Calu3 (cell line): ENCODE results near the gene TRIM49. TPM values are rescaled to one million over a fixed set of nuclear protein-coding genes. Genes with fewer than 3 reads are reported as not detected.
"Not testable (repeated sequence)": the region's sequence is repeated elsewhere in the genome, so short reads cannot be mapped to it uniquely, and the experiment has no call there.

Experiments used
- Bru-seq: library from RNA; stranded (reverse); fragments of 400-500 nt; gene quantifications from one replicate; lab custom pipeline; 2021; lab: Mats Ljungman, UMichigan
- BruChase-seq, 2 experiments: library from RNA; stranded (reverse); fragments of 400-500 nt; gene quantifications; one replicate each; lab custom pipeline; 2021; lab: Mats Ljungman, UMichigan
- BruUV-seq: library from RNA; stranded (reverse); fragments of 400-500 nt; replicated peaks from 2 replicates; lab custom pipeline; 2021; lab: Mats Ljungman, UMichigan
- CTCF ChIA-PET: fragments of 300-600 bp; sonication (Branson Sonifier 250); formaldehyde crosslinking; loops from one replicate; lab custom pipeline; 2022; ENCODE audit warnings: antibody characterized with exemption; lab: Charles Lee
- DNase-seq: peaks from one replicate; pipeline ENCODE4 v3.0.0; 2022
- H3K27ac Mint-ChIP-seq: one replicate; pipeline ENCODE4 v1.8.0; 2022; ENCODE audit warnings: mixed read lengths; ENCODE audit not compliant: unreplicated experiment
- H3K27me3 Mint-ChIP-seq: one replicate; pipeline ENCODE4 v1.8.0; 2022; ENCODE audit warnings: mixed read lengths; ENCODE audit not compliant: unreplicated experiment
- H3K36me3 Mint-ChIP-seq: one replicate; pipeline ENCODE4 v1.8.0; 2022; ENCODE audit warnings: mild to moderate bottlenecking, moderate library complexity, mixed read lengths; ENCODE audit not compliant: insufficient read depth, unreplicated experiment
- H3K4me1 Mint-ChIP-seq: one replicate; pipeline ENCODE4 v1.8.0; 2022; ENCODE audit warnings: mild to moderate bottlenecking, low read depth, mixed read lengths; ENCODE audit not compliant: unreplicated experiment
- H3K4me3 Mint-ChIP-seq: one replicate; pipeline ENCODE4 v1.8.0; 2022; ENCODE audit warnings: mild to moderate bottlenecking, low read depth, moderate library complexity, mixed read lengths; ENCODE audit not compliant: unreplicated experiment
- H3K9me3 Mint-ChIP-seq: one replicate; pipeline ENCODE4 v1.8.0; 2022; ENCODE audit warnings: low read depth, mixed read lengths; ENCODE audit not compliant: unreplicated experiment
- intact Hi-C: fragments of 100-400 bp; cut with micrococcal nuclease; formaldehyde crosslinking; loops from one replicate; pipeline ENCODE4 v1.10.0; 2022; ENCODE audit not compliant: unreplicated experiment
- long read RNA-seq: library from polyadenylated mRNA; stranded (forward); transcript quantifications from one replicate; pipeline ENCODE4 v2.0.0, GENCODE V29; 2022
- total RNA-seq: library from RNA; stranded (reverse); gene quantifications from 2 replicates; pipeline ENCODE4 v1.2.3, GENCODE V29; 2022

Gene TRIM49, protein sequence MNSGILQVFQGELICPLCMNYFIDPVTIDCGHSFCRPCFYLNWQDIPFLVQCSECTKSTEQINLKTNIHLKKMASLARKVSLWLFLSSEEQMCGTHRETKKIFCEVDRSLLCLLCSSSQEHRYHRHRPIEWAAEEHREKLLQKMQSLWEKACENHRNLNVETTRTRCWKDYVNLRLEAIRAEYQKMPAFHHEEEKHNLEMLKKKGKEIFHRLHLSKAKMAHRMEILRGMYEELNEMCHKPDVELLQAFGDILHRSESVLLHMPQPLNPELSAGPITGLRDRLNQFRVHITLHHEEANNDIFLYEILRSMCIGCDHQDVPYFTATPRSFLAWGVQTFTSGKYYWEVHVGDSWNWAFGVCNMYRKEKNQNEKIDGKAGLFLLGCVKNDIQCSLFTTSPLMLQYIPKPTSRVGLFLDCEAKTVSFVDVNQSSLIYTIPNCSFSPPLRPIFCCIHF
- total RNA-seq = not detected in 2 replicates
- not detected for Bru-seq, nascent RNA
- BruChase-seq, experiment 1, labeled RNA remaining after a 6-hour chase = not detected
- BruChase-seq, experiment 2, labeled RNA remaining after a 2-hour chase = not detected
- long read RNA-seq = 0 reads

DNA sequence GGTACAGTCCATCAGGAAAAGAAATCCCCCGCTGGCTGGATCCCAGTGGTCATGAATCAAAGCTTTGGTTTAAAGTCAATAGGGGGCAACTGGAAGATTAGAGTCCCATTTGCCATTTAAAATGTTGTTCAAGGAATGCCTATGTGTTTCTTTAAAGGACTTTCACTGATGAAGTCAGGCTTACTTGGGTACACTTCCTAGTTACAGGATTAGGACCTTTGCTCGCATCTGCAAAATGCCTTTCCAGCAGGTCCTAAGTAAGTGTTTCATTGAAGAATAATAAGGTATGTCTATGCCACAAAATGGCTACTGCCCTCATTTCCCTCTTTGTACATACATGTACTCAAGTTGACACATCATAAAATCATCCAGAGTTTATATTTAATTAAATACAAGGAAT lies at the start of gene TRIM49:
Gene TRIM49 (minus strand): TSS at position 101 of the 400 bp plus-strand sequence. CDS start 4,106 bp downstream, outside the sequence.
- CTCF ChIA-PET, intact Hi-C loops, H3K9me3 Mint-ChIP-seq, BruUV-seq, H3K4me3 Mint-ChIP-seq, DNase-seq, H3K27me3 Mint-ChIP-seq, H3K4me1 Mint-ChIP-seq, H3K36me3 Mint-ChIP-seq, H3K27ac Mint-ChIP-seq: not testable (repeated sequence)

DNA sequence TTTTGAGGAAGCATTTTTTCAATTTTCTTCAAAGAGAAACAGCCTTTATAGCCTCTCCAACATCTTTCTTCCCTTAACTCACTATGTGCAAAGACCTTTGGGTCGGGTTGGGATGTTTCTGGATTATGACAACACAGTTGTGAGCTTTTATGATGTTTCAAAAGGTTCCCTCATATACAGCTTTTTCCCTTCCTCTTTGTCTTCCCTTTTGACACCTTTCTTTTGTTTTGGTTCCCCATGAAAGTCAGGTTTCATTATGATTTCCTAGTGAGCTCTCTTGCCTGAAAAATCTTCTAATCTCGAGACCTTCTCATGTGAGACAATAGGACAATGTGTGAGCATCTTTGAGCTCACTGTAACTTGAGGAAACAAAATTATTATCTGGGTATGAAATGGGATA lies 18.3 kb upstream of the TRIM49 start:
- BruUV-seq, CTCF ChIA-PET, H3K9me3 Mint-ChIP-seq, H3K4me3 Mint-ChIP-seq, H3K4me1 Mint-ChIP-seq, intact Hi-C loops, H3K27me3 Mint-ChIP-seq, H3K27ac Mint-ChIP-seq, H3K36me3 Mint-ChIP-seq, DNase-seq: not testable (repeated sequence)

DNA sequence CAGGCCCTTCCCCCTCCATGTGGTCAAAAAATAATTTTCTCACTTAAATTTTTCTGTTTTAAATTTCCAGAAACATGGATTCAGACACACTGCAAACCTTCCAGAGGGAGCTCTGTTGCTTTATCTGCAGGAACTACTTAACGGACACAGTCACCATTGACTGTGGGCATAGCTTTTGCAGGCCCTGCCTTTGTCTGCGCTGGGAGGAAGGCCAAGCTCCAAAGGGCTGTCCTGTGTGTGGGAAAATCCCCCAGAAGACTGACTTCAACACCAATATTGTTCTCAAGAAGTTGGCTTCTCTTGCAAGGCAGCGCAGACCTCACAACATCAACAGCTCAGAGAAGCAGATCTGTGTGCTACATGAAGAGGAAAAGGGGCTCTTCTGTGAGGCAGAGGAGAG lies 11.6 kb upstream of the TRIM49 start:
- H3K4me3 Mint-ChIP-seq, CTCF ChIA-PET, H3K9me3 Mint-ChIP-seq, BruUV-seq, DNase-seq, intact Hi-C loops, H3K27me3 Mint-ChIP-seq, H3K36me3 Mint-ChIP-seq, H3K27ac Mint-ChIP-seq, H3K4me1 Mint-ChIP-seq: not testable (repeated sequence)

DNA sequence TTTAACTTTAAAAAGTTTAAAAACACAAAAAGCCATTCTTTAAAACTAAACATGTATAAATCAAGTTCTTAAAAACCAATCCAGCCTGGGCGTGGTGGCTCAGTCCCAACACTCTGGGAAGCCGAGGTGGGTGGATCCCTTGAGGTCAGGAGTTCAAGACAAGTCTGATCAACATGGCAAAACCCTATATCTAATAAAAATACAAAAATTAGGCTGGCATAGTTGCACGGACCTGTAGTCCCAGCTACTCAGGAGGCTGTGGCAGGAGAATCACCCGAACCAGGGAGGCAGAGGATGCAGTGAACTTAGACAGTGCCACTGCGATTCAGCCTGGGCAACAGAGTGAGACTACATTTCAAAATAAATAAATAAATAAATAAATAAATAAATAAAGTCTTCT lies 5.2 kb upstream of the TRIM49 start:
- CTCF ChIA-PET, BruUV-seq, H3K27me3 Mint-ChIP-seq, intact Hi-C loops, H3K4me1 Mint-ChIP-seq, H3K36me3 Mint-ChIP-seq, H3K27ac Mint-ChIP-seq, H3K4me3 Mint-ChIP-seq, DNase-seq, H3K9me3 Mint-ChIP-seq: not testable (repeated sequence)

DNA sequence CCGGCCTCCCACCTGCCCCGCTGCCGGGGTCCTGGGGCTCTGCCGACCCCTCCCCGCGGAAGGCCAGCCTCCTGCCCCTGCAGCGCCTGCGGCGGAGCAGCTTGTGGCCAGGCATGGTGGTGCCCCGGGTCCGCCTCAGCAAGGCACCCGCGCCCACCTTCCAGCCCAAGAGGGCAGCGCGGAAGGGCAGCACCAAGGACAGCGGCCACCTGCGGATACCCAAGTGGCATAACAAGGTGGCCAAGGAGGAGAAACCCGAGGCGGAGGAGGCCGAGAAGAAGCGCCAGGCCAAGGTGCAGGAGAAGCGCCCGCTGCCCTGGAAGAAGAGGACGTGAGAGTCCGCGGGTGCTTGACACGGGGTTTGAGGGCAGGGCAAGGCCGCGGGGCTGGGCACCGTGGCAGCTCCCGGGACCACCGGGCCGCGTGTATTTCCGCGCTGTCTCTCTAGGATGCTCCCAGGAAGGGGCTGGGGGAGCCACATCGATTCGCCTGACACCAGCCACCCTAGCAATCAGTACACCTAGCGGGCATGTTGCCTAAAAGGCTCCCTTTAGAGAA lies 20.8 kb downstream of the TRIM49 start:
- intact Hi-C loops, H3K27me3 Mint-ChIP-seq, H3K36me3 Mint-ChIP-seq, BruUV-seq, DNase-seq, CTCF ChIA-PET, H3K4me3 Mint-ChIP-seq, H3K27ac Mint-ChIP-seq, H3K4me1 Mint-ChIP-seq, H3K9me3 Mint-ChIP-seq: not testable (repeated sequence)

DNA sequence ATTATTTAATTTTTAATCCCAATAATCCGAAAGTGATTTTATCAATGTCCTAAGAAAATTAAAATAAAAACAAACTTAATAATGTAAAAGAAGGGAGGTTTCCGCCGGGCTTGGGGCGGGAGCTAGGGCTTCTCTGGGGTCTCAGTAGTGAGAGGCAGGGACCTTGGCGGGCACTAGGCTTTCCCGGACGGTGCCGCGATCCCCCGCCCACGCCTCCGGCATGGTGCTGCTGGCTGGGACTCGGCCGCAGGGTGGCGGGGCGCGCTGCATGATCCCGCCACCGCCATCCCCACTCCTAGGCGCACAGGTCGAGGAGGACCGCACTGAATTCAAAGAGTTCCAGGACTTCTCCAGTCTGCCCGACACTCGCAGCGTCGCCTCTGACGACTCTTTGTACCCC lies 22.6 kb downstream of the TRIM49 start:
- H3K27ac Mint-ChIP-seq, H3K9me3 Mint-ChIP-seq, H3K27me3 Mint-ChIP-seq, H3K4me3 Mint-ChIP-seq, BruUV-seq, DNase-seq, H3K36me3 Mint-ChIP-seq, H3K4me1 Mint-ChIP-seq, CTCF ChIA-PET, intact Hi-C loops: not testable (repeated sequence)

GRCh38 chr11:89750822-89751221 lies 57.6 kb downstream of the TRIM49 start:
- H3K27me3 Mint-ChIP-seq, BruUV-seq: not testable (repeated sequence)

More at GRCh38 chr11:89750822-89751221, 57.6 kb downstream of the TRIM49 start:
- DNase-seq, H3K4me1 Mint-ChIP-seq, CTCF ChIA-PET, H3K36me3 Mint-ChIP-seq, intact Hi-C loops, H3K4me3 Mint-ChIP-seq, H3K9me3 Mint-ChIP-seq, H3K27ac Mint-ChIP-seq: not testable (repeated sequence)

Other genes with a start within 250 kb of the TRIM49 start
- not detected in 2 replicates for gene TRIM77, start 98.3 kb downstream of the TRIM49 start, total RNA-seq
- gene TRIM64B, start 69.9 kb upstream of the TRIM49 start, total RNA-seq = not detected in 2 replicates
- not detected in 2 replicates for gene TRIM49D1, start 113.7 kb upstream of the TRIM49 start, total RNA-seq
- not detected in 2 replicates for gene TRIM49D2, start 115.5 kb upstream of the TRIM49 start, total RNA-seq
- gene TRIM64, start 157.5 kb upstream of the TRIM49 start, total RNA-seq = not detected in 2 replicates
- not detected in 2 replicates for gene TRIM49C, start 222.5 kb upstream of the TRIM49 start, total RNA-seq